ENCODE measurements around the gene CNGA1. TPM values are rescaled to one million over a fixed set of nuclear protein-coding genes. Genes with fewer than 3 reads are reported as not detected.
"Not testable (repeated sequence)": the region's sequence is repeated elsewhere in the genome, so short reads cannot be mapped to it uniquely, and the experiment has no call there.

CNGA1 gene
- total RNA-seq, 2 experiments from 2014 or later, result not detected

- no peak for DNase-seq
- Mint-ChIP-seq H3K36me3 (no peaks in the 10 kb centered on the region), H3K4me3 (no peak overlapping the region), H3K27me3 (peaks cover 32% of the 10 kb centered on the region), H3K4me1 (peaks cover 5% of the 10 kb centered on the region), H3K27ac (no peak overlapping the region), H3K9me3 (ENCODE audit: low read depth) (no peaks in the 10 kb centered on the region)
- ATAC-seq, result no peak
- CTCF ChIA-PET, result interaction anchor here (1.6 to 2.4 kb wide), 2 partner anchors 16 to 243 kb away, joined by 7 to 8 read pairs; partner anchors contain the start of gene NFXL1
These were observed 85.3 kb downstream of the CNGA1 start for GRCh38 chr4:47930971-47931804.

DNA sequence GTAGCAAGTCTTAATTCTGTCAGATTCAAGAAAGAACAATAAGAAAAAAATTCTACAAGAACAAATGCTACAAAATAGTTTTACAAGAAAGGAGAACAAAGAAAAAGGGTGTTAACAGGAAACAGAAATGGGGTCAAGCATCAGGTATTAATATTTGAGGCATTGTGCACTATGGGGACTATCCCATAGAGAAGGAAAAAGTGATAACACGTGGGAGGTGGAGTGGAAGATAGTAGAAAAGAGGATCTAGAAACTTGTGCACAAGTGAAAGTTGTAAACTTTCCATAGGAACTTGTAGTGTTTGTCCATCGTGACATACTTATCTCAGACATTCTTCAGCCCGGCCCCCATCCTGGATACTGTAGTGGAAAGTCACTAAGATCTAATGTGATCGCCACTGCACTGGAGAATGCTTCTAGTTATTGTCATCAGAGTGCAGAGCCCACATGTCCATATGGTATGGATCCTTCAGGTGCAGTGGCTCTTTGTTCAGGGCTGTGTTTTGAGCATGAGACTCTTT lies 86.7 kb downstream of the CNGA1 start:
- H3K4me3 Mint-ChIP-seq, result no peak overlapping the region
- H3K9me3 Mint-ChIP-seq (ENCODE audit: low read depth), result no peaks in the 10 kb centered on the region
- DNase-seq, result no peak
- CTCF ChIA-PET, result no interaction called here
- H3K27ac Mint-ChIP-seq, result no peak overlapping the region
- peaks cover 5% of the 10 kb centered on the region for H3K4me1 Mint-ChIP-seq
- ATAC-seq, result no peak
- peaks cover 26% of the 10 kb centered on the region for H3K27me3 Mint-ChIP-seq
- H3K36me3 Mint-ChIP-seq, result no peaks in the 10 kb centered on the region

GRCh38 chr4:47926667-47927258 lies 89.7 kb downstream of the CNGA1 start:
- DNase-seq, result peak; percentile 70
- H3K4me1 Mint-ChIP-seq, result peaks cover 5% of the 10 kb centered on the region
- H3K27ac Mint-ChIP-seq, result no peak overlapping the region
- CTCF ChIA-PET, result interaction anchor here (0.8 to 2.2 kb wide), 5 partner anchors 10 to 213 kb away, joined by 3 to 9 read pairs (median 3); no protein-coding TSS in a partner anchor
- no peaks in the 10 kb centered on the region for H3K9me3 Mint-ChIP-seq (ENCODE audit: low read depth)
- H3K27me3 Mint-ChIP-seq, result peaks cover 25% of the 10 kb centered on the region
- H3K36me3 Mint-ChIP-seq, result no peaks in the 10 kb centered on the region
- H3K4me3 Mint-ChIP-seq, result peak overlapping the region; percentile 4
- ATAC-seq, result peak; percentile 100

- ATAC-seq; CTCF ChIA-PET; H3K9me3 Mint-ChIP-seq (ENCODE audit: low read depth); H3K27ac Mint-ChIP-seq; H3K4me3 Mint-ChIP-seq; H3K36me3 Mint-ChIP-seq; H3K4me1 Mint-ChIP-seq; DNase-seq: not testable (repeated sequence)
- H3K27me3 Mint-ChIP-seq, result peaks cover 13% of the 10 kb centered on the region
These were observed 93.2 kb downstream of the CNGA1 start for GRCh38 chr4:47923261-47923608.

DNA sequence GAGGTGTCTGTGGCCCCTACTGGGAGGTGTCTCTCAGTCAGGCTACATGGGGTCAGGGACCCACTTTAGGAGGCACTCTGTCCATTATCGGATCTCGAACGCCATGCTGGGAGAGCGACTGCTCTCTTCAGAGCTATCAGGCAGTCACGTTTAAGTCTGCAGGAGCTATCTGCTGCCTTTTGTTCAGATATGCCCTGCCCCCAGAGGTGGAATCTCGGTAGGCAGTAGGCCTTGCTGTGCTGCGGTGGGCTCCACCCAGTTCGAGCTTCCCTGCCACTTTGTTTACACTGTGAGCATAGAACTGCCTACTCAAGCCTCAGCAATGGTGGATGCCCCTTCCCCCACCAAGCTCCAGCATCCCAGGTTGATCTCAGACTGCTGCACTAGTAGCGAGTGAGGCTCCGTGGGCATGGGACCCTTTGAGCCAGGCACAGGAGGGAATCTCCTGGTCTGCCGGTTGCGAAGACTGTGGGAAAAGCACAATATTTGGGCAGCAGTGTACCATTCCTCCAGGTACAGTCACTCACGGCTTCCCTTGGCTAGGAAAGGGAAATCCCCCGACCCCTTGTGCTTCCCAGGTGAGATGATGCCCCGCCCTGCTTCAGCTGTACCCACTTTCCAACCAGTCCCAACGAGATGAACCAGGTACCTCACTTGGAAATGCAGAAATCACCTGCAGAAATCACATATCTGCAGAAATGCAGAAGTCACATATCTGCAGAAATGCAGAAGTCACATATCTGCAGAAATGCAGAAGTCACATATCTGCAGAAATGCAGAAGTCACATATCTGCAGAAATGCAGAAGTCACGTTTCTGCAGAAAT lies 93.8 kb downstream of the CNGA1 start:
- ATAC-seq; H3K27ac Mint-ChIP-seq; H3K9me3 Mint-ChIP-seq (ENCODE audit: low read depth); H3K4me3 Mint-ChIP-seq; DNase-seq; H3K4me1 Mint-ChIP-seq; H3K36me3 Mint-ChIP-seq; CTCF ChIA-PET: not testable (repeated sequence)
- peaks cover 13% of the 10 kb centered on the region for H3K27me3 Mint-ChIP-seq

GRCh38 chr4:47917163-47917562 lies 99.3 kb downstream of the CNGA1 start:
- H3K27ac Mint-ChIP-seq; H3K4me3 Mint-ChIP-seq; H3K27me3 Mint-ChIP-seq; ATAC-seq; DNase-seq; H3K36me3 Mint-ChIP-seq; H3K9me3 Mint-ChIP-seq (ENCODE audit: low read depth): not testable (repeated sequence)
- H3K4me1 Mint-ChIP-seq, result peaks cover 19% of the 10 kb centered on the region
- CTCF ChIA-PET, result interaction anchor here (1.3 to 2.7 kb wide), 3 partner anchors 9 to 17 kb away, joined by 3 to 9 read pairs (median 7); no protein-coding TSS in a partner anchor

DNA sequence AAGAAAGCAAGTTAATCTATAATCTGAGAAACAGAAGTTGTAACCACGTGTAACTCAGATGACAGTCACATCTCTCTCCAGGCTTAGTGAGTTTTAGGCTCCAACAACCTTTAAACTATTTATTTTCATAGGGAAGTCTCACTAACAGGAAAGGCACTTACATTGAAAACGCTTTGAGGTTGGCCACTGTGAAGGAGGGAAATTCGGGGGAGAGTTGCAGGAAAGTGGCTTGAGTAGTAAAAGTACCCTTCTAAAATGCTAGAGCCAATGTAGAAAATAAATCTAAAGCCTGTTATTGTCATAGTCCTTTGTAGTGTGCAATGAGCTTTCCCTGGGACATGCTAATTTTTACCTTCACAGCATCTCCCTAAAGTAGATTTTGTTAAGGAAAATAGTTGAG lies 101.1 kb downstream of the CNGA1 start:
- CTCF ChIA-PET, result interaction anchor here (0.6 to 2.7 kb wide), 3 partner anchors 11 to 172 kb away, joined by 3 to 9 read pairs (median 7); no protein-coding TSS in a partner anchor
- H3K27ac Mint-ChIP-seq, result peak overlapping the region; percentile 63
- ATAC-seq, result no peak

GRCh38 chr4:47914926-47915237 lies 101.6 kb downstream of the CNGA1 start:
- Mint-ChIP-seq H3K36me3 (peaks cover 20% of the 10 kb centered on the region), H3K27me3 (no peaks in the 10 kb centered on the region), H3K9me3 (ENCODE audit: low read depth) (peaks cover 4% of the 10 kb centered on the region), H3K27ac (peak overlapping the region; percentile 63), H3K4me3 (peak overlapping the region; percentile 92), H3K4me1 (peaks cover 31% of the 10 kb centered on the region)
- ATAC-seq, result no peak
- no peak for DNase-seq
- CTCF ChIA-PET, result interaction anchor here (0.6 to 2.7 kb wide), 2 partner anchors 16 to 173 kb away, joined by 3 to 7 read pairs; no protein-coding TSS in a partner anchor

More for the DNA sequence above, 101.1 kb downstream of the CNGA1 start:
- Mint-ChIP-seq H3K9me3 (ENCODE audit: low read depth) (peaks cover 4% of the 10 kb centered on the region), H3K36me3 (peaks cover 18% of the 10 kb centered on the region), H3K4me3 (peak overlapping the region; percentile 92), H3K4me1 (peaks cover 30% of the 10 kb centered on the region), H3K27me3 (no peaks in the 10 kb centered on the region)
- no peak for DNase-seq

DNA sequence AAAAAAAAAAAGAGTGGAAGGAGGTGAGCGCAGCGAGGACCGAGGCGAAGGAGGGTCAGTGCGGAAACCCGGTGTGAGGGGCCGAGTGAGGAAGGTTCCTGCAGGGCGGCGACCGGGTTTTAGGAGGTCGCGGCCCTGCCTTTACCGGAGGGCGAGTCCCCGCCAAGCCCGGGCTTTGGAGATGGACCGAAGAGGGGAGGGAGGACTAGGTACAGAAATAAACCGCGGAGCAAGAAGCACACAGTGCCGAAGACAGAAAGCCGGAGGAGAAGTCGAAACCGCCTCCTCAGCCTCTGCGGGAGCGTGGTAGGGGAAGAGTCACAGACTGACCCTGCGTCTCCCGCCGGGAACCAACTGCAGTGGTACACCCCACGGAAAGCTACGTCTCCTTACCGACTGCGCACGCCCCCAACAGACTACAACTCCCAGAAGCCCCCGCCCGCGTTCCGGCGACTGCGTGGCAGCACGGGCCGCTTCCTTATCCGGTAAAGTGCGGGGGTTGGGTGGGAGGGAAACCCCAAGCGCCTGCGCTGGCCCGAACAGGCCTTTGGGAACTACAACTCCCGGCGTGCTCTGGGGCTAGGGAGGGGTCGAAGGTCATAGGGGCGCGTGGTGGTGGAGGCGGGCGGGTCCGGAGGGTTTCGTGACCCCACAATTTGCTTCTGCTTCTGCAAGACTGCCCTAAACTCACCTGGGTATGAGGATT lies 102.1 kb downstream of the CNGA1 start, which contains the start of gene NFXL1:
Gene NFXL1, minus strand, starts transcription at position 364 of the 706 bp plus-strand sequence. CDS start 380 bp downstream, outside the sequence.
- Mint-ChIP-seq H3K27me3 (no peaks in the 10 kb centered on the region), H3K4me3 (peak within 1 kb of the TSS; percentile 92), H3K27ac (peak within 1 kb of the TSS; percentile 92), H3K9me3 (ENCODE audit: low read depth) (peaks cover 4% of the 10 kb centered on the region), H3K4me1 (peaks cover 31% of the 10 kb centered on the region), H3K36me3 (peaks cover 20% of the 10 kb centered on the region)
- CTCF ChIA-PET, result interaction anchor here (2.7 kb wide), 1 partner anchor 17 kb away, joined by 7 read pairs; no protein-coding TSS in a partner anchor
- peak; percentile 98 for DNase-seq
- ATAC-seq, result peak; percentile 97

GRCh38 chr4:47913861-47914219 lies 102.6 kb downstream of the CNGA1 start:
- CTCF ChIA-PET, result no interaction called here
- Mint-ChIP-seq H3K27me3 (no peaks in the 10 kb centered on the region), H3K36me3 (peaks cover 24% of the 10 kb centered on the region), H3K9me3 (ENCODE audit: low read depth) (peaks cover 3% of the 10 kb centered on the region), H3K4me1 (peaks cover 34% of the 10 kb centered on the region), H3K27ac (peak overlapping the region; percentile 92), H3K4me3 (peak overlapping the region; percentile 92)
- DNase-seq (peak; percentile 55), ATAC-seq (peak; percentile 23)

DNA sequence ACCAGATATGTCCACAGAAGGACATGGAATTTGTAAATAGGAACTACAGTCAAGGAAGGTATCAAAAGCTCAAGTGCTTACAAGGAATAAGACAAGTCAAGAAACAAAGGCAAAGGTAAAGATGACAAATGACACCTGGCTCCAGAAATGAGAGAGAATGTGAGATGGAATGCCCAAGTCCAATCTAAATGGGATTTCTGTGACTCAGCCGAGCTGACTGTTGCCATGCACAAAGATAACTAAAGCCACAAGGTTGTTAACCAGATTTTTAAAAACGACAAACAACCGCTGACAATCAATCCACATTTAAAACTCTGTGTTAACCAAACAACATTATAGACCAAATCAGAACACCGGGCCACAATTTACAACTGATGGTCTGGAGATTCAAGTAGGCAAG lies 103.2 kb downstream of the CNGA1 start:
- ATAC-seq, result no peak
- peak overlapping the region; percentile 92 for H3K4me3 Mint-ChIP-seq

GRCh38 chr4:47907089-47907646 lies 109.3 kb downstream of the CNGA1 start:
- Mint-ChIP-seq H3K27me3 (no peaks in the 10 kb centered on the region), H3K27ac (no peak overlapping the region), H3K9me3 (ENCODE audit: low read depth) (no peaks in the 10 kb centered on the region), H3K4me1 (peaks cover 20% of the 10 kb centered on the region), H3K36me3 (peaks cover 44% of the 10 kb centered on the region), H3K4me3 (no peak overlapping the region)
- ATAC-seq (no peak), DNase-seq (no peak)
- CTCF ChIA-PET, result no interaction called here

More for the DNA sequence above, 103.2 kb downstream of the CNGA1 start:
- peak overlapping the region; percentile 92 for H3K27ac Mint-ChIP-seq
- peaks cover 35% of the 10 kb centered on the region for H3K4me1 Mint-ChIP-seq
- no peak for DNase-seq
- peaks cover 26% of the 10 kb centered on the region for H3K36me3 Mint-ChIP-seq
- no peaks in the 10 kb centered on the region for H3K9me3 Mint-ChIP-seq (ENCODE audit: low read depth)
- no peaks in the 10 kb centered on the region for H3K27me3 Mint-ChIP-seq
- CTCF ChIA-PET, result no interaction called here

Measured in activated CD8-positive, alpha-beta memory T cell treated with anti-CD3 and anti-CD28 coated beads, Interleukin-2, amount 10 ng/mL, durations not matched to agents 7 days and 5 days (primary cell).